ENCODE measurements around the gene VWC2L.

VWC2L gene

GRCh38 chr2:214543386-214543955, 132.6 kb downstream of the VWC2L start:
- DNase-seq: peak; percentile 62

DNA sequence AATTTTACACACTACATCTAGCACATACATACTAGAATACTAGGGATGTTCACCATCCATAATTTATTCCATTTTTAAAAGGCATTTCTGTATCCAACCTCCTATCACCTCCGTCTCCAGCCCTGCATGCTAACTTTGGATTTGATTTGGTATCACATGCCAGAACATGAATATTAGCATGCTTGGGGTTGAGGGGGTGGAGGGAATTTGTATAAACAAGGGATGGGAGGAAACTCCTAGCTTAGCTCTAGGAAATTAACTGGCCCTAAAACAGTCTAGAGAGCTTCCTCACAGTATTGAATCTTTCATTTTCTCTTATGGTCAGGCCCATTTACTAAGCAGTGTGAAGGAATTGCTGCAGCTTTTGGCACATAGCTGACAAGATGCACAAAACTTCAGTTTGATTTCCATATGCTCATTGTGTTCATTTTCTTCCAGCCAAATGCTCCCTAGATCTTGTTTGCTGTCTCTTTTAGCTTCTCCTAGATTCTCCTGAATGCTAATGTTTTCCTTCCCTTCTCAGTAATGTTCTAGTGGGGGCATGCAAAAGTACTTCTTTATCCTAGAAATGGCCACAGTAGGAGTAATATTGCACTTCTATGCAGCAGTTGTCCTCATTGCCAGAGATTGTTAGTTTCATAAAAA, 135.2 kb downstream of the VWC2L start:
- no peak for DNase-seq

DNA sequence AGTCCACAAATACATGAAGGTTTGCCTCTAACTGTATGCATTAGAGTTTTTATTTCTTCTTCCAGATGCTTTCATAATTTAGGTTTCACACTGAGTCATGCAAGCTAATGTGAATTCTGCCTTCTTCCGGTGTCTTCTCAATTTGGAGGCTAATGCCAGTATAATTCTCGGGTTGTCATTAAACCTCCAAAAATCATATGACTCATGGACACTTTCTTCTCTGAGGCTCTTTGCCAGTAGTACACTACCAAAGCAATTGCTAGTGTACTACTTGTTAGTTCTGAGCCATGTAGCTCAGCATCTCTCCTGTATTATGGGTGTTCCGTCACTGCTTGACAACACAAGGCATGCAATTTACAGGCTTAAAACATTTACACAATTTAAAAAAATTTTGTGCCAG, 137.1 kb downstream of the VWC2L start:
- DNase-seq: no peak

- no peak for DNase-seq
These were observed 139.1 kb downstream of the VWC2L start for GRCh38 chr2:214549946-214550345.

DNA sequence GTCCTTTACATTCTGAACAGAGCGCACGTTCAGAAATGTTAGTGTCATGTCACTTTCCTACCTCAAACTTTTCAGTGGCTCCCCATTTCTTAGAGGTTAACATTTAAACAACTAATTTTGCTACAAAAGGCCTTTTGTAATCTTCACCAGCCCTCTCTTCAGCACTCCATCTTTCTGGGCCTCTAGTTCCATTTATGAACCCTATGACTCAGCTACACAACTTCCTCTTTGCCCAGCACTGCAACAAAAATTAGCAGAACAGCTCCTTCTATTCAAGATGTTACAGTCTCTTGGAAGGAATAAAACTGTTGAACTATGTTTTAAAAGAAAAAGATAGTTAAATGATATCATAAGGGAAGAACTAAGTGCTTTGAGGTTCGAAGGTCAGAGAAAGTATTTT, 139.9 kb downstream of the VWC2L start:
- DNase-seq: no peak

- no peak for DNase-seq
These were observed 147.0 kb downstream of the VWC2L start for GRCh38 chr2:214557884-214558283.

DNA sequence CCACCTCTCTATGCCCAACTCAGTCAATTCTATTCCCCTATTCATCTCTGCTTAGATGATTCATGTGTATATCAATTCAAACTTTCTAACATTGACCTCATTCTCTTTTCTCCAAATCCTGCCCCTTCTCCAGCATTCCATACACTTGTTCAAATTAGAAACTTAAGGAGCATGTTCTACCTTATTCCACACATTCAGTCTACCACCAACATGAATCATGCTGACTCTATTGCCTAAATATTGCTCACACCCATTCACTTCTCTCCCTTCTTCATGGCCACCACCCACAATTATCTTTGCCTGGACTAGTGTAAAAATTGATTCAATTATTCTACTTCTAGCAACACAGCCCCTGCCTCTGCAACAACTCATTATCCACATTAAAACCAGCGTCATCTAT, 147.5 kb downstream of the VWC2L start:
- no peak for DNase-seq

DNA sequence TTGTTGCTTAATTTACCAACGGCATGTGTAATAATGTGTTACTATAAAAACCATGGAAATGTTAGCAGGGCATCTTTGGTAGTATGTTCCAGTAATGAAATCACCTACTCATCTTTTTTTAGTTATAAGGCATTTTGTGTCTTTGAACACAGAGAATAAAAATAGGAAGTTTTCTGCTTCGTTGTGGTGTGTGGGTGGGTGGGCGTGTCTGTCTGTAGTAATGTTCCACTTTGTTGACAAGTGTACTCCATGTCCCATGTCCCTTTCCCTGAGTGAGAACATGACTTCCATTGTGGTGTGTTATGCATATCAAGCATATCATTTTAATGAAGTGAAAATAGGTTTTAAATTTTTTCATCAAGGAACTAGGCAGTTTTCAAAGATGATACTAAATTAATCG, 149.3 kb downstream of the VWC2L start:
- DNase-seq: no peak

- DNase-seq: no peak
These were observed 149.8 kb downstream of the VWC2L start for GRCh38 chr2:214560618-214561190.

- no peak for DNase-seq
These were observed 154.4 kb downstream of the VWC2L start for GRCh38 chr2:214565246-214565645.

DNA sequence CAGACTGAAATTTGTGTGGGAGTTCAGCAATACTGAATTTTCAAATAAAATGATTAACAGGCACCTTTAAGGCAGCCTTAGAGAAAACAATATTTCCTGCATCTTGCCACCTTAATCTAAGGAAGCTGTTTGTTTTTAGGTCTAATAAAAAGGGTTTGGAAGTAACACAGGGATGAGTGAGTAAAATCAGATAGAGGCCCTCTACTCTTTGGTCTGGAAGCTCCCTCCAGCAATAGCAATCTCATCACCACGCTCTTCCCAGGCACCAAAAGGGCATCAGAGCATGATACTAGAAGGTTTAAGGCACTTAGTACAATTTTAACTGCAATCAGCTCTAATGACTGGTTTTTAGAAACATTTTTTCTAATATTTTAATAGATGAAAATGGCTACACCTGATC, 155.6 kb downstream of the VWC2L start:
- no peak for DNase-seq

DNA sequence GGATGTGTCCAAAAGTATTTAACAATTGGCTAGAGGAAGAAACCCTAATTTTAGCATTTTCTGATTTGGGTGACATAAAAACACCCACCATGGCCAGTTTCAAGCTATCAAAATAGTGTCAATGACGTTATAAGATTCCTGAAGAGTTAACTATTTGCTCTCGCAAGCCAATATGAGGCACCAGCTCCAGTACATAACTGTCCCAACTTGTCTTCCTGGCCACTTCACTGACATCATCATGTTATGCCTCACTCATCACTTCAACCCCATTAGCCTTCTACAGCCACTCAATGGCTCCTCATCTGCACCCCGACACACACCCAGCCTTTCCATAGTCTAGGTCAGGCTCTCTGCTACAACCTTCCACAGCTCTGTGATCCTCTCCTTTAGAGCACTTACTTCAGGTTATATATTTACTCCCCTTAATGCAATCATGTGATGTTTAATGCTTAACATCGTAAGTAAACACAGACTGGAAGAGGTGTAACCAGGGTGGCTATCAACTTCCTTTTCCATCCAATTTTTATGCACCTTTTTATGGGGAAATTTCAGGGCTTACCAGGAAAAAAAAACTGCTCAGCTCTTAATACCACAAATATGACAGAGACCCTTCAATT, 158.7 kb downstream of the VWC2L start:
- no peak for DNase-seq

GRCh38 chr2:214574084-214574781, 163.4 kb downstream of the VWC2L start:
- no peak for DNase-seq

- DNase-seq: no peak
These were observed 164.2 kb downstream of the VWC2L start for GRCh38 chr2:214575030-214575429.

DNA sequence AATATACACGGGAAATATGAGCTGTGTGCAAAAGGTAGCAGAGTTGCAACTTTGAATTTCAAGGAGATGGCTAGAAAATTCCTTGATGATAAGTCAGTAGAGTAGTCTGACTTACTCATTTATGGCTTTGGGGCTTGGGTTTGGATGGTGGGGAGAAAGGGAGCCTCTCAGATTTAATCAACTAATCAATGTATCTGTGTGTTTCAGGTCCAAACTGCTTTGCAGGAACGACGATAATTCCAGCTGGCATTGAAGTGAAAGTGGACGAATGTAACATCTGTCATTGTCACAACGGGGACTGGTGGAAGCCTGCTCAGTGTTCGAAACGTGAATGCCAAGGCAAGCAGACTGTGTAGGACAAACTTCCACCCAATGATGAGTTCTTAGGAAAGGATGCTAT, 164.6 kb downstream of the VWC2L start:
- DNase-seq: no peak

DNA sequence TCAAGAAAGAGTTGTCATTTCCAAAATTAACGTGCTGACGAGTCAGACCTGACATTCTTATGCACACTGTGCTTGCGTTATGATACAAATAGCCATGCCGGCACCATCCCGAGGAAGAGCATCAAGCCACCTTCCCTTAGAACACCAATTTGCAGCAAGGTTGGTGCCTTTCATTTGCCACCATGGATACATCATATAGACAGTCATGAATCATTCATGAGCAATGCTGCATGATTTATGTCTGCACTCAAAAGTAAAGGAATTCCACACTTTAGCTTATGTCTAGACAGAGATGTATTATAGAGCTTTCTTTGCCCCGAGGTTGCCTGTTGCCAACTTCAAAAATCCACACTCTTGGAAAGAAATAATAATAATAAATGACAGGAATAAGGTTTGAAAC, 166.9 kb downstream of the VWC2L start:
- DNase-seq: no peak

GRCh38 chr2:214578442-214578841, 167.6 kb downstream of the VWC2L start:
- DNase-seq: no peak

DNA sequence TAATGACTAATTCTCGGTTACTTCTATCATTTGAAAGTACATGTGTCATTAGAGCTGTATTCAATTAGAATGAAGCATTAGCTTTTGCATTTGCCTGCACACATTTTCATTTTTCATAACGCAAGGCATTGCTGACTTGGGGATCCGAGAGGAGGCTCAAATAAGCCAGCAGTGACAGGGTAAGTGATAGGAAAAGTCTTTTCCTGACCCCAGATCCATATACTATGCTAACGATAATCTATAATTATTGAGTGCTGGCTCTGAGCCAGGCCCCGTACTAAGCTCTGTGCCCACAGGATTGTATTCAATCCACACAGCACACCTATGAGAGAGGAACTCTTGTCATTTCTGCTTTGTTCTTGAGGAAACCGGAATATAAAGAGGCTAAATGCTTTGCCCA, 168.2 kb downstream of the VWC2L start:
- no peak for DNase-seq

DNA sequence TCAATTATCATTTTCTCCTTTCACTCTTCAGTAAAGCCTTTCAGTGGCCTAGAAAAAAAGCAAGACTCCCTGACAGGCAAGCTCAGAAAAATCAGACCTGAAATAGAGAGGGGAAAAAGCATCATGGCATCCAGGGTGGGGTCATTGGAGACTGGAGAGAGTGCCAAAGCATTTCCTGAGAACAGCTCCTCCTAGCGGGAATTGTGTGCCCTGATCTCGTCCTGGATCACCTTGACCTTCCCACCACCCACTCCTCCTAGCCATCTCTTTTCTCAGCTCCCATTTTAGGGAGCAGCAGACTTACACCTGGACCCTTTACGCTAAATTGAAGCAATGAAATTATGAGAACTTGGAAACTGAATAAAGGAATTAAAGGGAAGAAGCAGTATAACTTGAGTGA, 176.6 kb downstream of the VWC2L start:
- no peak for DNase-seq

GRCh38 chr2:214591366-214591765, 180.5 kb downstream of the VWC2L start:
- peak; percentile 5 for DNase-seq

- DNase-seq: no peak
These were observed 181.2 kb downstream of the VWC2L start for GRCh38 chr2:214592011-214592410.

DNA sequence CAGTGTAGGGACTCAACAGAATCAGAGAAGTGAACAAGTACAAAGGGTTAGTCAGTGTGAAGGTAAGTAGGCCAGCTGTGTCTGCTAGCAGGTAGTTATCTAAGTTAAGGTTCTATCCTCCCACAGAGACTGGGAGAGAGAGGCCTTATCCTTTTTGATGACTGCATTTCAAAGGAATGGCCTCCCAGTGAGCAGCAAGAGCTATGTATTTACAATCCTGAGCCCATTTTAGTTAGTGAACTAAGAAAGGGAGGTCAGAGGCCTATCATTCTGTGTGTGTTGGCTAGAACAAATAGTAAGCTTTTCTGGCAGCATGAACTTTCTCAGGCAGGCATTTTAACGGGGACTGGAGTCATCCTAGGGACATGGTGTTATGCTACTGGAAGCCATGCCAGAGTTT, 182.9 kb downstream of the VWC2L start:
- DNase-seq: no peak

DNA sequence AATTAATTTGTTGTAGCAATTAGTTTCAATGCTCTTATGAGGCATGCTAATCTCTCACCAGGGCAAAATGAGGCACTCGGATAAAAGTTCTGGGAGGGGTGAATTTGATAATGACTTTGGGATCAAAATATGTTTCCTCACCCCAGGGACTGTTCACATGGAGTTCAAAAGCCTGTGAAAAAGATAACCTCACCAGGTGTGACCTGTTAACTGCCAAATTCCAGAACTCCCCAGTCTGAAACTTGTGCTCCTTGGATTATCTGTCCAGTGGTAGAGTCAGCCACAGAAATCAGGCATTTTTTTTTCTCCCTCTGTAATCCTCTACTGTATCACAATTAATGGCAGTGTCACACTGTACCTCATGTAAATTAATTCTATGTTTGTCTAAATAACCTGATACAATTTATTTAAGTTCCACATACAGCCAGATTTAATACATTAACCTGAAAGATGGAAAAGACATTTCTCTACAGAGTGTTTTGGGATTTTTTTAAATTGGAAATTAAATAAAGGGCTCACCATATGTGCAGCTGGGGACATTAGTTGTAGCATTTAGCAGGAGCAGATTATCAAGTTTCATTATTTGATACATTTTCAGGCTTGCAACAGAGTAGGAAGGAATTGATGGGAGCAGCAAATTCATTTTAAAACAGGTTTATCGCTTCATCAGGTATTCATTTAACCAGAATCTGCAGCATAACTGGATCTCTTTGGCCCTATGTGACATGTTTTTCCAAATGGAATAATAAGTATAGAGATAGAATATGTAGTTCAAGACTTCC, 191.2 kb downstream of the VWC2L start:
- no peak for DNase-seq
